Adrenal gland (tissue), 5 donors: ENCODE results near the gene HSDL2.

Source experiments
- CTCF ChIP-seq, 6 experiments: fragments of 450-650 bp in 4 of 6; fragments of 200-600 bp in 2 of 6; sonication (generic) in 1 of 6; IDR thresholded peaks; 1 replicate in 5 of 6; 2 replicates in 1 of 6; pipeline versions ENCODE4 v1.5.1 to v1.8.0; 2016 to 2021; ENCODE audit warnings: antibody characterized with exemption in 6 of 6, mild to moderate bottlenecking in 2 of 6, moderate library complexity in 1 of 6
- POLR2A ChIP-seq, 2 donors: fragments of 450-650 bp; IDR thresholded peaks; one replicate each; pipeline ENCODE4 v1.6.1; 2017; ENCODE audit warnings: antibody characterized with exemption in 2 of 2, mild to moderate bottlenecking in 2 of 2, moderate library complexity in 1 of 2
- donor health status: DM: no; HTN: no; CAD: no.

GRCh38 chr9:112371060-112371459 lies 8.8 kb upstream of the HSDL2 start:
- TF ChIP-seq POLR2A (IDR thresholded peaks at IDR 0.05) (no peak), CTCF (IDR thresholded peaks at IDR 0.05) (no peak)
